GM18526 (cell line): ENCODE measurements around the gene SLC25A10.

ENCODE experiments used
- POLR2A ChIP-seq: IDR thresholded peaks from 3 replicates; pipeline ENCODE4 v1.6.1; 2011; ENCODE audit not compliant: insufficient read length; ENCODE audit errors: extremely low read depth

The SLC25A10 gene, protein sequence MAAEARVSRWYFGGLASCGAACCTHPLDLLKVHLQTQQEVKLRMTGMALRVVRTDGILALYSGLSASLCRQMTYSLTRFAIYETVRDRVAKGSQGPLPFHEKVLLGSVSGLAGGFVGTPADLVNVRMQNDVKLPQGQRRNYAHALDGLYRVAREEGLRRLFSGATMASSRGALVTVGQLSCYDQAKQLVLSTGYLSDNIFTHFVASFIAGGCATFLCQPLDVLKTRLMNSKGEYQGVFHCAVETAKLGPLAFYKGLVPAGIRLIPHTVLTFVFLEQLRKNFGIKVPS

DNA sequence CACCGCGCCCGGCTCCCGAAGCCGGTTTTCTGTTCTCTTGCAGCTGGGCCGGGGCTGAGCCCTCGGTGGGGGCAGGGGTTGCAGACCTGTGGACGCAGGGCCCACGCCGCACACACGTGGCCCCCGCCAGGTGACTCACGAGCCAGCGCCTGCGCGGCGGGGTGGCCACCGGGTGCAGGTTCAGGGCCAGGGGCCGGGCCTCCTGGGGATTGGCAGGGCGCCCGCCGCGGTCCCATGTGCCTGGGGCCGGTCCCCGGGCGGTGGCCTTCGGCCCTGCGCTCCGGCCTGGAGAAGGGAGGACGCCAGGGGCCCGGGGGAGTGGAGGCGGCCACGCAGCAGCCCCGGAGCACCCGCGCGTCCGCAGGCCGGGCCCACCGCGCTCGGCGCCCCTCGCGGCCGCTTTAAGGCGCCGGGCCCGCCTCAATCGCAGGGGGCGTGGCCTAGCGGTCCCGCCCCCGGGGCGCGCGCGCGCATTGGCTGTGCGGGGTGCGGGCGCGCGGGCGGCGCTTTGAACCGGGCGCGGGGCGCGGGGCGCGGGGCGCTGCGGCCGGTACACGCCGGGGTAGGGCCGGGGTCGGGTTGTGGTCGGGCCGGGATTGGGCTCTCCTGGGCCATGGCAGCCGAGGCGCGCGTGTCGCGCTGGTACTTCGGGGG is at the start of gene SLC25A10:
SLC25A10 (plus strand) TSS at position 471 of the 654 bp plus-strand sequence; CDS start at position 614, 143 bp downstream.
- TF ChIP-seq POLR2A = peak; percentile 25

DNA sequence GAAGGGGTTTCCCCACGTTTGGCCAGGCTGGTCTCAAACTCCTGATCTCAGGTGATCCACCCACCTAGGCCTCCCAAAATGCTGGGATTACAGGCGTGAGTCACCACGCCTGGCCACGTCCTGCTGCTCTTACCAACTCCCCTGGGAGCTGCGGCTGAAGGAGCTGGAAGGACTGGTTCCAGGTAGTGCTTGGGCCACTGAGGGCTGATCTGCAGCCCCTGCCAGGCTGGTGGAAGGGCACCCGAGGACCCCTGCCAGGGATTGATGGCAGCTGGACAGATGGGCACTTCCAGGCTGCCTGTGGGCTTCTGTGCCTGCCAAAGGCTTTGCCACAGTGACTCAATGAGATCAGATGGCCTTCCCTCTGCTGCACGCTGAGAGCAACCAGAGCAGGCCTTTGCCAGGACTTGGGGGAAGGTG is 48.0 kb upstream of the SLC25A10 start:
- TF ChIP-seq POLR2A = no peak

DNA sequence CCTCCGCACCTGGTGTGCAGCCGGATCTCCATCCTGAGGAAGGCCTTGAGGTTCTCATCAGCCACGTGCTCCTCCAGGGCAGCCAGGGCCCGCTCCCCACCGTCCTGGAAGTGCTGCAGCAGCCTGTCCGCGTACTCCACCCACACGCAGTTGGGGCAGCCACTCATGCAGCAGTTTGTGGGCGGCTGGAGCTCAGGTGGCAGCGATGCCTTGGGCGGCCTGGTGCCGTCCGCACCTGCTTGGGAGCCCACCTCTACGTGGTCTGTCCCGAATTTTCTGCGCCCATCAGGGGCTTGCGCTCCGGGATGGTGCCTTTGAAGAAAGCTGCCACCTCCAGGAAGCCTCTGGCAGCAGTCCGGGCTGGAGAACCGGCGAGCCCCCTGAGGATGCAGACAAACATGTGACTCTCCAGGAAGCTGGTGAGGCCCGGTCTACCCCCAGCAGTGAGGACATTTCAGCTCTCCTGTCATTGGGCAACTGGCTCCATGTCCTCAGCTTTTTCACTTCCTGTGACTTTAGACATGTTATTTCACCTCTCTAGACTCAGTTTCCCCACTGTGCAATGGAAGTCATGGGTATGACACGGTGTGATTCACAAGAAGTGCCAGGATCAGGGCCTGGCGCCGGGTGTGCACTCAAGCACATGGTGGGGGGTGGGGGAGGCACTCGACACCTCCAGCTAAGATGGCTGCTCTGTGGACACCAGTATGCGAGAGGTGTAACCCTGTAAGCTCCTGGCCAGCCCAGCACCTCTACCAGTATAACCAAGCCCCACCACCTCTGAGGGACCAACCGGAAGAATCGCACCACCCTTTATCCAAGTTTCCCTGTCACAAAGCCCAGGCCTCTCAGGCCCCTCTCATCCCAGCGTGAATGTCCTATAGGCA is 46.6 kb upstream of the SLC25A10 start:
- peak; percentile 50 for TF ChIP-seq POLR2A

DNA sequence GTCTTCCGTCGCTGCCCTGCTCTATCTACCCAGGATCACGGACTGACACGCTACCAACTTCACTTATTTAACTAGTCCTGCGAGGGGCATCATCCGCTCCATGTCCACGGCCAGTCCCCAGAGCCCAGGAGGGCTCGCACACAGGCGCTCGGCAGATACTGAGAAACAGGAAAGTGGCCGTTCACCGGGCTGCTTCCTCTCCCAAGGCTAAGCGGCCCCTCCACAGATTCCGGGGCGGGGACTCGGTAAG is 46.1 kb upstream of the SLC25A10 start:
- no peak for TF ChIP-seq POLR2A

DNA sequence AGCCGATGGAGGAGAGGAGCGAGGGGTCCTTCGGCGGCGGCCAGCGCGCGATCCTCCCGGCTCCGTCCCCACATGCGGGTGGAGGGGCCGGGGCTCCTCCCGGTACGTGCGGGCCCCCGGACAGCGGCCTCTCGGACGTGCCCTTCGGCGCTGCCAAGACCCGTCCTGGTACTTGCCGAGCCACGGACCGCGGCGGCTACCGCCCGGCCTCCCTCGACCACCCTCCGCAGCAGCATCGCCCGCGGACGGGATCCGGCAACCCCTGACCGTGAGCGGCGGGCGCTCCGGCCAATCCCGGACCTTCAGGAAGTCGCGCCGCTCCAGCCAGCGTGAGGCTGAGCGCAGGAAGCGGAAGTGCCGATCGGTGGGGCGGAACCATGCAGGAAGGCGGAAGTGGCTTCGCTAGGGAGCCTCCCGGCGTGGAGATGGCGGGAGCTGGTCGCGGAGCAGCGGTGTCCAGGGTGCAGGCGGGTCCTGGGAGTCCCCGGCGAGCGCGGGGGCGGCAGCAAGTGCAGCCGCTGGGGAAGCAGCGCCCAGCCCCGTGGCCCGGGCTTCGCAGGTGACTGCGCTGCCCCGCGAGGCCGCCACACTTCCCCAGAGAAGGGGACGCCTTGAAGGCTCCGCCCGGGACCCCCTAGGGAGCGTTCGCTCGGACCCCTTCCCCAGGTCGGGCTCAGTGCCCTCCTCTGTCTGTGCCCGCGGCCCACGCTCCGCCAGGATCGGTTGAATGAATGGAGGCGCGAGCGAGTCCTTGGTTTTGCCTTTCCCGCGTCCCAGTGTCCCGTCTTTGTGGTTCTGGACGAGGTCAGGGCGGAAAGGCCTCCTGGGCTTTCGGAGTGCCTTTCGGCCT is 45.5 kb upstream of the SLC25A10 start, which contains the start of the genes CCDC137 and OXLD1:
CCDC137 (plus strand) TSS at position 396 of the 850 bp plus-strand sequence; CDS start at position 426, 30 bp downstream.
OXLD1 (minus strand) TSS at position 264 of the 850 bp plus-strand sequence; CDS start at position 236, 28 bp downstream.
- peak; percentile 97 for TF ChIP-seq POLR2A

DNA sequence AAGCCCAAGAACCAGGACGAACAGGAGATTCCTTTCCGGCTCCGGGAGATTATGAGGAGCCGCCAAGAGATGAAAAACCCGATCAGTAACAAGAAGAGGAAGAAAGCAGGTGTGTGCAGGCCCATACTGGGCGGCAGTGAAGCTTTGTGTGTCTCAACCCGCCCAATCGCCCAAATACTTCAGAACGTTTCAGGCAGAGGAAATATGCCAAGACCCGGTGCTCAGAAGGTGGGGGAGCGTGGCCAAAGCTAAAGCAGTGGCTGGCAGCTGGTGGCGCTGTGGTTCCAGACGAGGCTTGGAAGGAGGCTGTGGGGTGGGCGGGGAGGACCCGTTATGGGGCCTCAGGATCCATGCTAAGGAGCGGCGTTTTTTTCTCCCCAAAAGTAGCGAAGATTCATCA is 44.3 kb upstream of the SLC25A10 start:
- TF ChIP-seq POLR2A = no peak

DNA sequence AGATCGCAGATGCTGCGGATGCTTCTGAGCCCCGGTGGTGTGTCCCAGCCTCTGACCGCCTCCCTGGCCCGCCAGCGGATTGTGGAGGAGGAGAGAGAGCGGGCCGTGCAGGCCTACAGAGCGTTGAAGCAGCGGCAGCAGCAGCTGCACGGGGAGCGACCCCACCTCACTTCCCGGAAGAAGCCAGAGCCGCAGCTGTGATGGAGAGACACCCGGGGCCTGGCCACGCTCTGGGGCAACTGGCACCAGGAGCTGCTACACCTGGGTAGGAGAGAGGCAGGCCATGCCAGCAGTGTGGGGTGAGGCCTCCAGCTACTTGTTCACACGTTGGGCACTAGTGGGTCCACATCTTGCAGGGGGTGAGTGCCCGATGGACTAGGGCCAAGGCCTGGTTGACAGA is 39.6 kb upstream of the SLC25A10 start:
- no peak for TF ChIP-seq POLR2A

DNA sequence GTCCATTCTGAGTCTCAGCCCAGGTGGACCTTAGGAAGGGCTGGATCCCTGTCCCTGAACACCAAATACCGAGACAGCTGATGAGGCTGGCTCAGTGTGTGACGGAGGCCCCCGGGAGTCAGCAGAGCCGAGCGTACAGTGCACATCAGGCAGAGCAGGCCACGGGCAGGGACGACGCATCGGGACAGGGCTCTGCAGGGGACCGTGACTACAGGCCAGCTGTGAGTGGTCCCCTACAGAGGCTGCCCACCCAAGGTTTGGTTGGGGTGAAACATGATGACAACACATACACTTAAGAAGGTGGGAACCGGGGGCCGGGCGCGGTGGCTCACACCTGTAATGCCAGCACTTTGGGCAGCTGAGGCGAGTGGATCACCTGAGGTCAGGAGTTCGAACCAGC is 39.1 kb upstream of the SLC25A10 start:
- no peak for TF ChIP-seq POLR2A

DNA sequence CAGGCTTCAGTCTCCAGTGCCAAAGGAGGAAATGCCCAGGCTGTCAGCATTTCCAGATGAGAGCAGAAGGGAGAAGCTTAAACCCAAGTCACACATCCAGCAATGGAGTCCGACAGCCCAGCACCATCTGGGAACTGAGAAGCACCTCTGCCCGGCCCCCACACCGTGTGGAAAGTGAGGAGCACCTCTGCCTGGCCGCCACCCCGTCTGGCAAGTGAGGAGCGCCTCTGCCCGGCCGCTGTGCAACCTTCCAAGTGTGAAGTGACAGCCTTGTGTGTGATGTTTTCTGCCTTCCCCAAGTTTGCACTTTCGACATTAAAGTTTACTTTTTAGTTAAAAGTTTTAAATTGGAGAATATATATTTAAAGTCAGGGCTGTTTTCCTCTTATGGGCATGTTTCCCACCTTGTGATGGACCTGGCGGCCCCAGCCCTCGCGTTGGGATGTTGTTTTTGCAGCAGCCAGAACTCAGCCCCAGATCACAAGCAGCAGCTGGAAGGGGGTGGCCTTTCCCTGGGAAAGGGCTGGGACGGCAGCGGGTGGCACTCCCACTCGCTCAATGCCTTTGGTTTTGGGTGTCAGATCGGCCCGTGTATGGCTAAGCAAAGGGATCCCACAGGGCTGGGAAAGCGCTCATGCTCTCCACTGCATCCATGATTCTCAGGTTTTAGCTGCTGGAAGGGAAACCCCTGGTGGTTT is 38.4 kb upstream of the SLC25A10 start:
- TF ChIP-seq POLR2A = no peak

DNA sequence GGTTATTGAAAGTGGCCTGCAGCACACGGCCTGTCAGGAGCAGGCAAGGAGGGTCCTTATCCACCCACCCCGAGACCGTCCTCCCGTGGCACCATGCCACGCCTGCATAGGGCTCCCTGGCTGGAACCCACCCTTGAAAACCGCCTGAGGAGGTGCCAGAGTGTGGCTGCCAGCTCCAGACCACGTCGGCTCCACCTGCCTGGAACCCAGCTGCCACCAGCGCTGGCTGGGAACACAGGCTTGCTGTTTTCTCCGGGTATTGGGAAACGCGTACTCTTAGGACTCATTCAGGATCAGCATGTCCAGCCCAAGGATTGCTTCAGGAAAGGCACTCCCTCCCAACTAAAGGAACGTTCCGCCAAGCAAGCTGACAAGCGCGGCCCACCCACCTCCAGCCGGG is 35.2 kb upstream of the SLC25A10 start:
- TF ChIP-seq POLR2A = no peak

DNA sequence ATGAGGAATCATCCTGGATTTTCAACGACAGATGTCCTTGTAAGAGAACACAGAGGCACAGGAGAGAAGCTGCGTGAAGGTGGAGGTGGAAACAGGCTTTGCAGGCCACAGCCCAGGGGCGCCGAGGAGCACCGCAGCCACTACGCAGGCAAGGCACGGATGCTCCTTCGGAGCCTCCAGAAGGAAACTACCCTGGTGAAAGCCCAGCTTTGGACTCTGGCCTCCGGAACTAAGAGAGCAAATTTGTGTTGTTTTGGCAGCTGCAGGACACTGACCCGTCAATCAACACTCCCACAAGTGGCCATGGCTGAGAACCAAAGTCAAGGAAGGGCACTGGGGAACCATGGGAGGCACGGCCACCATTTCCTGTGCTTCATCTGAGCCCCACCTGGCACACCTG is 31.9 kb upstream of the SLC25A10 start:
- no peak for TF ChIP-seq POLR2A

DNA sequence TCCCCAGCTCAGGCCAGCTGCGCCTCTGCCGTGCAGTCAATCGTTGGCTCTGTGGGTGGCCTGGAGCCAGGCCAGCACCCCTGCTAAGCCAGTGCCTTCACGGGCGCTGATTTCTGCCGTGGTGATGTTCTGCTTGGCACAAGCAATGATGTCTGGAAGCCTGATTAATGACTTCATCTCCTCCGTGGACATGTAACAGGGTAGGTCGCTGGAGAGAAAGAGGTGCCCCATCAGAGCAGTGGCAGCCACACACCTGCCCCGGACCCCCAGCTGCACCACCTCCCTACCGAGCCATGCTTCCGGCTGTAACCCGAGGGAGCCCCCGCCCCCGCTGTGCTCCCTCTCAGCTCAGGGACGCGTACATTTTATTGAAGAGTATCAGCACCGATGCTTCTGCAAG is 30.4 kb upstream of the SLC25A10 start:
- no peak for TF ChIP-seq POLR2A

DNA sequence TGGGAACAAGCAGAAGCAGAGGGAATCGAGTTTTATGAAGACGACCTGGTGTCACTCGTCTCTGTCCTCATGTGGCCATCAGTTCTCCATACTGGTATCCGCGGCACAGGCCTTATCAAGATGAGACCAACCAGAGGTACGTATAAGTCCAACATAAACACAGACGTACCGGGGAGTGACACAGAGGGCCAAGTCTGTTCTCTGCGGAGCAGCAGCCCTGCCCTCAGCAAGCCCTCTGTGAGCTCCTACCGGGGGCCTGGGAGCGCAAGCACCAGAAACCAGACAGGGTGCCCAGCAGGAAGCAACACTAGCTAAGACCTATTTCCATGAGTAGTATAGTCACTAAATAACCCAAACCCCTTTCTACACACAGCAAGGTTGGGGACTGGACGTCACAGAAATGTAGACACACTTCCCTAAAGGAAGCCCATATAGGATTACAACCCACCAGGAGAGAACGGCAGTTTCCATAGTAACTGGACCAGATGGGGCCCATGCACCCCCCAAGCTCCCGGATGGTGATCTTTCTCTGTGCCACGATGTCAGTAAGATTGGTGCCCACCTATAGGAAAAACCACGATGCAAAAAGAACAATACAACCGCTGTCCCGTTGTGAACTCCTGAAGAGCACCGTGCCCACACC is 29.4 kb upstream of the SLC25A10 start:
- TF ChIP-seq POLR2A = no peak

DNA sequence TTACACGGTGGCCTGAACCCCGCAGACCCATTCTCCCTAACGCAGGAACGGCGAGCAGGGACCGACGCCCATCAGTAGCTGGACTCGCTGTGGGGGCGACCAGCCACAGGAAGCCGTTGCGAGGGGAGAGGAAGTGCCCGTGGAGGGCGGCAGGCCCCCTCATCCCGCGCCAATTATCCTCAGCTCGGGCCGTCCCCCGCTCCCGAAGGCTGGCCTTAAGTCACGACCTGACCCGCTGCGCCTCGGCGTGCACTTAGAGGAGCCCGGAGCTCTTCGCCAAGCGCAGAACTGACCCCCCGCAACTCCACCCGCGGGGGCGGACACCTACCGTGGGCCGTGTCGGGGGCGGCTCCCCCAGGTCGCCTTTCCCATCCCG is 28.9 kb upstream of the SLC25A10 start:
- no peak for TF ChIP-seq POLR2A
